Coronary artery (tissue), 2 donors: ENCODE measurements around the gene TTBK2.
A peak's percentile ranks its signal among the peaks of the same experiment; 100 is the strongest.

Source experiments
- DNase-seq: peaks from one replicate; pipeline ENCODE4 v3.0.0-alpha.2; 2017; ENCODE audit warnings: low spot score
- H3K27ac ChIP-seq, 2 donors: fragments of 200-600 bp; sonication (generic); one replicate each; pipeline ENCODE4 v1.5.1; 2016 to 2019
- H3K4me3 ChIP-seq: fragments of 200-600 bp; sonication (generic); 2 replicates; pipeline ENCODE4 v1.5.1; 2016; ENCODE audit warnings: mild to moderate bottlenecking, moderate library complexity
- CTCF ChIP-seq: fragments of 200-600 bp; sonication (generic); IDR thresholded peaks from one replicate; pipeline ENCODE4 v1.5.1; 2019; ENCODE audit warnings: antibody characterized with exemption

The TTBK2 gene

GRCh38 chr15:42720071-42720470 is 200.5 kb downstream of the TTBK2 start:
- no peak for TF ChIP-seq CTCF
- H3K27ac ChIP-seq: peak overlapping the region in 1 of 2 donors; percentile 22
- H3K4me3 ChIP-seq: no peak overlapping the region
- DNase-seq: no peak

GRCh38 chr15:42719043-42719442 is 201.5 kb downstream of the TTBK2 start:
- Histone ChIP-seq H3K4me3 (no peak overlapping the region), H3K27ac (no peak overlapping the region)
- no peak for DNase-seq
- TF ChIP-seq CTCF: no peak

- no peak overlapping the region for H3K4me3 ChIP-seq
- DNase-seq: no peak
- H3K27ac ChIP-seq: no peak overlapping the region
- TF ChIP-seq CTCF: no peak
Observed at GRCh38 chr15:42716626-42717025, 204.0 kb downstream of the TTBK2 start.

- Histone ChIP-seq H3K4me3 (no peak overlapping the region), H3K27ac (no peak overlapping the region)
- TF ChIP-seq CTCF: no peak
- peak; percentile 55 for DNase-seq
Observed at GRCh38 chr15:42716125-42716524, 204.5 kb downstream of the TTBK2 start.

GRCh38 chr15:42712584-42712983 is 208.0 kb downstream of the TTBK2 start:
- DNase-seq: peak; percentile 54

GRCh38 chr15:42711746-42712145 is 208.8 kb downstream of the TTBK2 start:
- no peak for DNase-seq
- Histone ChIP-seq H3K27ac (no peak overlapping the region), H3K4me3 (no peak overlapping the region)
- no peak for TF ChIP-seq CTCF

More at GRCh38 chr15:42712584-42712983, 208.0 kb downstream of the TTBK2 start:
- H3K4me3 ChIP-seq: no peak overlapping the region
- no peak overlapping the region for H3K27ac ChIP-seq
- no peak for TF ChIP-seq CTCF

- Histone ChIP-seq H3K4me3 (no peak overlapping the region), H3K27ac (no peak overlapping the region)
- no peak for TF ChIP-seq CTCF
- DNase-seq: no peak
Observed at GRCh38 chr15:42710662-42711061, 209.9 kb downstream of the TTBK2 start.
